Spleen (tissue), 11 donors: ENCODE measurements around the gene PIM3. TPM values are rescaled to one million over a fixed set of nuclear protein-coding genes. Genes with fewer than 3 reads are reported as not detected.

Experiments
- DNase-seq: peaks from one replicate; pipeline ENCODE4 v3.0.0-alpha.2; 2020
- H3K27ac ChIP-seq, 8 donors: fragments of 200-600 bp; sonication (generic) in 7 of 8; 1 replicate in 4 of 8; 2 replicates in 4 of 8; pipeline versions ENCODE4 v1.5.0 to v1.8.0; 2016 to 2021; ENCODE audit warnings: inconsistent platforms in 4 of 8, mild to moderate bottlenecking in 4 of 8, moderate library complexity in 1 of 8
- H3K27me3 ChIP-seq, 7 donors: fragments of 200-600 bp; sonication (generic) in 6 of 7; replicated peaks in 1 of 7; 1 replicate in 4 of 7; 2 replicates in 3 of 7; pipeline versions ENCODE4 v1.5.0 to v1.8.0; 2016 to 2021; ENCODE audit warnings: inconsistent platforms in 3 of 7, mild to moderate bottlenecking in 1 of 7
- H3K36me3 ChIP-seq, 6 donors: fragments of 200-600 bp; sonication (generic) in 5 of 6; 1 replicate in 4 of 6; 2 replicates in 2 of 6; pipeline versions ENCODE4 v1.5.0 to v1.8.0; 2016 to 2021; ENCODE audit warnings: inconsistent platforms in 2 of 6
- H3K4me1 ChIP-seq, 6 donors: fragments of 200-600 bp; sonication (generic) in 5 of 6; 1 replicate in 3 of 6; 2 replicates in 3 of 6; pipeline versions ENCODE4 v1.5.0 to v1.8.0; 2016 to 2021; ENCODE audit warnings: inconsistent platforms in 3 of 6
- H3K4me3 ChIP-seq, 8 donors: fragments of 200-600 bp; sonication (generic) in 7 of 8; 1 replicate in 4 of 8; 2 replicates in 4 of 8; pipeline versions ENCODE4 v1.5.0 to v1.8.0; 2016 to 2021; ENCODE audit warnings: inconsistent platforms in 4 of 8, mild to moderate bottlenecking in 4 of 8, moderate library complexity in 2 of 8
- H3K9me3 ChIP-seq, 8 donors: fragments of 200-600 bp; sonication (generic) in 7 of 8; 1 replicate in 4 of 8; 2 replicates in 4 of 8; pipeline versions ENCODE4 v1.5.0 to v1.8.0; 2016 to 2021; ENCODE audit warnings: inconsistent platforms in 4 of 8
- CTCF ChIP-seq, 11 experiments: fragments of 200-600 bp in 7 of 11; fragments of 450-650 bp in 4 of 11; sonication (generic) in 4 of 11; IDR thresholded peaks in 8 of 11; conservative IDR thresholded peaks in 3 of 11; 1 replicate in 7 of 11; 2 replicates in 4 of 11; pipeline versions ENCODE4 v1.4.0 to v1.8.0; 2016 to 2021; ENCODE audit warnings: antibody characterized with exemption in 11 of 11, inconsistent platforms in 4 of 11, mild to moderate bottlenecking in 1 of 11
- POLR2A ChIP-seq, 3 donors: fragments of 450-650 bp; IDR thresholded peaks; one replicate each; pipeline ENCODE4 v1.5.1; 2017; ENCODE audit warnings: antibody characterized with exemption in 3 of 3, mild to moderate bottlenecking in 1 of 3
- POLR2AphosphoS5 ChIP-seq, 3 donors: sonication (generic); formaldehyde crosslinking; IDR thresholded peaks; one replicate each; pipeline ENCODE4 v1.5.1; 2017; ENCODE audit warnings: antibody characterized with exemption in 3 of 3
- WGBS, 5 donors: extraction: QIAGEN DNeasy Blood & Tissue Kit in 3 of 5; methylation state at CpG; one replicate each; pipeline versions ENCODE4 v1.1.5 to v1.1.7; 2013 to 2018; 5-methylcytosine and 5-hydroxymethylcytosine counted together
- intact Hi-C: fragments of 100-400 bp; cut with DNase I; formaldehyde crosslinking; loops from one replicate; pipeline ENCODE4 v1.15.0; 2023; ENCODE audit warnings: low total_unique reads
- polyA plus RNA-seq, 3 donors: library from polyadenylated mRNA; stranded (reverse); fragments of 200-250 nt; gene quantifications; one replicate each; pipeline ENCODE4 v1.2.1, GENCODE V29; 2013
- total RNA-seq, 7 donors: library from RNA; depleted of rRNA in 3 of 7; stranded (reverse); fragments of >200 nt in 3 of 7; fragmentation: NEBNext Ultra II Directional in 4 of 7; extraction: Animal tissue kit (Norgen Biotek cat#: 25700) in 4 of 7; gene quantifications; one replicate each; pipeline versions ENCODE4 v1.1.0 to v1.2.1, GENCODE V29; 2016 to 2021
- donor health status: healthy with polysubstance abuse.
- donor health status: DM: no; HTN: no; CAD: no; lungs with moderate emphysema.
- donor health status: DM: no; HTN: no; CAD: no.
- donor health status: Bipolar disorder and iron deficiency.
- donor health status: healthy.
- donor health status: DM: no; HTN: no; CAD: no.
- donor health status: DM: yes; HTN: yes; CAD: no.

Gene PIM3
- total and polyA plus RNA-seq, 10 donors, result 49.5 to 134 (median 93.6) TPM

- intact Hi-C loops, result loop anchor here (5.0 kb wide), 1 partner anchor 40 kb away; no protein-coding TSS in a partner anchor
- peak; percentile 81 for DNase-seq
- 43 to 55% (median 50%) methylated on average over 28 to 45 of the region's 45 CpGs for WGBS, 5 donors
- no peaks in the 10 kb centered on the region for H3K9me3 ChIP-seq
- peaks cover 0 to 12% (median 0%) of the 10 kb centered on the region in 7 donors for H3K27me3 ChIP-seq
- TF ChIP-seq POLR2AphosphoS5 (IDR thresholded peaks at IDR 0.05), result no peak
- TF ChIP-seq CTCF (IDR thresholded peaks at IDR 0.05 in 8 of 11, conservative IDR thresholded peaks at IDR 0.05 in 3 of 11), result no peak
- no peaks in the 10 kb centered on the region for H3K36me3 ChIP-seq
- peaks cover 16 to 71% (median 57%) of the 10 kb centered on the region in 6 donors for H3K4me1 ChIP-seq
- peak overlapping the region in 4 of 8 donors; percentile 43 to 70 (median 49) for H3K4me3 ChIP-seq
- peak overlapping the region in 4 of 8 donors; percentile 87 to 99 (median 96) for H3K27ac ChIP-seq
These were observed 11.8 kb downstream of the PIM3 start for GRCh38 chr22:49972163-49973017.

GRCh38 chr22:49973018-49973961 lies 12.7 kb downstream of the PIM3 start:
- intact Hi-C loops, result loop anchor here (5.0 kb wide), 1 partner anchor 41 kb away; no protein-coding TSS in a partner anchor
- Histone ChIP-seq H3K4me3 (no peak overlapping the region), H3K36me3 (no peaks in the 10 kb centered on the region), H3K27me3 (peaks cover 0 to 12% (median 0%) of the 10 kb centered on the region in 7 donors), H3K9me3 (no peaks in the 10 kb centered on the region), H3K4me1 (peaks cover 13 to 62% (median 48%) of the 10 kb centered on the region in 6 donors), H3K27ac (peak overlapping the region in 1 of 8 donors; percentile 14)
- whole genome bisulfite sequencing, 5 donors, result 90 to 95% (median 92%) methylated on average over 5 of the region's 5 CpGs
- DNase-seq, result no peak
- peak in 1 of 11 experiments; percentile 3 for TF ChIP-seq CTCF (IDR thresholded peaks at IDR 0.05 in 8 of 11, conservative IDR thresholded peaks at IDR 0.05 in 3 of 11)
- no peak for TF ChIP-seq POLR2A (IDR thresholded peaks at IDR 0.05)

GRCh38 chr22:49975543-49976389 lies 15.2 kb downstream of the PIM3 start:
- TF ChIP-seq CTCF (IDR thresholded peaks at IDR 0.05 in 8 of 11, conservative IDR thresholded peaks at IDR 0.05 in 3 of 11) (no peak), POLR2AphosphoS5 (IDR thresholded peaks at IDR 0.05) (no peak), POLR2A (IDR thresholded peaks at IDR 0.05) (no peak)
- DNase-seq, result peak; percentile 82
- Histone ChIP-seq H3K27me3 (peaks cover 0 to 12% (median 0%) of the 10 kb centered on the region in 7 donors), H3K36me3 (no peaks in the 10 kb centered on the region), H3K27ac (peak overlapping the region; percentile 15 to 82 (median 46)), H3K4me3 (no peak overlapping the region), H3K4me1 (peaks cover 2 to 37% (median 28%) of the 10 kb centered on the region in 6 donors), H3K9me3 (peaks cover 0 to 17% (median 11%) of the 10 kb centered on the region in 8 donors)
- intact Hi-C loops, result no loop called here
- WGBS, 5 donors, result 23 to 34% (median 25%) methylated on average over 16 to 17 of the region's 17 CpGs
